ENCODE results near the gene SPTLC1.
A peak's percentile ranks its signal among the peaks of the same experiment; 100 is the strongest.
"Not testable (repeated sequence)": the region's sequence is repeated elsewhere in the genome, so short reads cannot be mapped to it uniquely, and the experiment has no call there.

Gene SPTLC1

DNA sequence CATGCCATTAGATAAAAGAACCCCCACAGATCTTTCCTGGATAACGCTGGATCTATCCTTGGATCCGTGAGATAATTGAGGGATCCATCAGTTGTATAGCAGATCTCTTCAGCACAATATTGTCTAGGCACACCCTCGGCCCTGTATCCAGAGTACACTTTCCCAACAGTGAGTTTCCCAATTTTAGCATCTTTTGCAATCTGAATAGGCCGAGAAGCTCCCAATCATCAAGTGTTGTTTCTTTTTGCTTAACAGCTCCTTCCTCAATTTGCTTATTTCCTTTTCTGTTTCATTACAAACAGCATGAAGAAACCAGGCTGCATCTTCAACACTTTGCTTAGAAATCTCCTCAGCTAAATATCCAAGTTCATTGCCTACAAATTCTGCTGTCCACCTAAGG lies 4.4 kb upstream of the SPTLC1 start:
- TF ChIP-seq, protein P1, sequence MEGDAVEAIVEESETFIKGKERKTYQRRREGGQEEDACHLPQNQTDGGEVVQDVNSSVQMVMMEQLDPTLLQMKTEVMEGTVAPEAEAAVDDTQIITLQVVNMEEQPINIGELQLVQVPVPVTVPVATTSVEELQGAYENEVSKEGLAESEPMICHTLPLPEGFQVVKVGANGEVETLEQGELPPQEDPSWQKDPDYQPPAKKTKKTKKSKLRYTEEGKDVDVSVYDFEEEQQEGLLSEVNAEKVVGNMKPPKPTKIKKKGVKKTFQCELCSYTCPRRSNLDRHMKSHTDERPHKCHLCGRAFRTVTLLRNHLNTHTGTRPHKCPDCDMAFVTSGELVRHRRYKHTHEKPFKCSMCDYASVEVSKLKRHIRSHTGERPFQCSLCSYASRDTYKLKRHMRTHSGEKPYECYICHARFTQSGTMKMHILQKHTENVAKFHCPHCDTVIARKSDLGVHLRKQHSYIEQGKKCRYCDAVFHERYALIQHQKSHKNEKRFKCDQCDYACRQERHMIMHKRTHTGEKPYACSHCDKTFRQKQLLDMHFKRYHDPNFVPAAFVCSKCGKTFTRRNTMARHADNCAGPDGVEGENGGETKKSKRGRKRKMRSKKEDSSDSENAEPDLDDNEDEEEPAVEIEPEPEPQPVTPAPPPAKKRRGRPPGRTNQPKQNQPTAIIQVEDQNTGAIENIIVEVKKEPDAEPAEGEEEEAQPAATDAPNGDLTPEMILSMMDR (conservative IDR thresholded peaks at IDR 0.05; ENCODE audit: low read depth) = no peak
- no peak for DNase-seq (ENCODE audit: low spot score)
- CTCF ChIA-PET = interaction anchor here (0.6 to 1.1 kb wide), 3 partner anchors 18 to 20 kb away, joined by 3 to 4 read pairs (median 3); no protein-coding TSS in a partner anchor
- no peak overlapping the region for H3K27ac ChIP-seq
- POLR2A ChIA-PET (ENCODE audit: low non-redundant PET) = interaction anchor here (0.5 kb wide), 1 partner anchor 447 kb away, joined by 3 read pairs; no protein-coding TSS in a partner anchor

- DNase-seq (ENCODE audit: low spot score) = no peak
- CTCF ChIA-PET = interaction anchor here (0.7 kb wide), 1 partner anchor 60 kb away, joined by 4 read pairs; no protein-coding TSS in a partner anchor
- H3K27ac ChIP-seq = no peak overlapping the region
- TF ChIP-seq, protein P1 (conservative IDR thresholded peaks at IDR 0.05; ENCODE audit: low read depth) = no peak
- POLR2A ChIA-PET (ENCODE audit: low non-redundant PET) = no interaction called here
These were observed 7.1 kb downstream of the SPTLC1 start for GRCh38 chr9:92108122-92108521.

- DNase-seq (ENCODE audit: low spot score); POLR2A ChIA-PET (ENCODE audit: low non-redundant PET); H3K27ac ChIP-seq: not testable (repeated sequence)
- CTCF ChIA-PET = interaction anchor here (0.7 kb wide), 1 partner anchor 1739 kb away, joined by 3 read pairs; no protein-coding TSS in a partner anchor
These were observed 9.6 kb downstream of the SPTLC1 start for GRCh38 chr9:92105446-92106225.

DNA sequence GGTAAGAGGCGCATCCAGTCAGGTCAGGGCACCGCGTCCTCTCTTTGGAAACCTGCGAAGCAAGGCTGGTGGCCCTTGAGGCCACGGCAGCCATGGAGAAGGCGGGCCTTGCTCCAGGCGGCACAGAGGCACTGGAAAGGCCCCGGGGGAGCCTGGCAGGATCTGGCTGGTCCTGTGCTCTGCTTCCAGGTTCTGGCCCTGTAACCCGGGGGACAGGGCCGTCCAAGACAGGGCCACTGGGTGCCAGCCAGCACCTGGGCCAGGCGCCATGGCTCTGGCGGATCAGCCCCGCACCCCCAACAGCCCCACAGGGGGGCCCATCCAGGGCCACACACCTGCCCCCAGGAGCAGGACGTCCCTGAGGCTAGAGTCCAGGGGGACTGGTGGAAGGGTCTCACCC lies 11.6 kb downstream of the SPTLC1 start:
- DNase-seq (ENCODE audit: low spot score); POLR2A ChIA-PET (ENCODE audit: low non-redundant PET); CTCF ChIA-PET: not testable (repeated sequence)
- 0 out of 2 replicates have a peak overlapping the region, but pooled peaks have one; percentile 5 for H3K27ac ChIP-seq

DNA sequence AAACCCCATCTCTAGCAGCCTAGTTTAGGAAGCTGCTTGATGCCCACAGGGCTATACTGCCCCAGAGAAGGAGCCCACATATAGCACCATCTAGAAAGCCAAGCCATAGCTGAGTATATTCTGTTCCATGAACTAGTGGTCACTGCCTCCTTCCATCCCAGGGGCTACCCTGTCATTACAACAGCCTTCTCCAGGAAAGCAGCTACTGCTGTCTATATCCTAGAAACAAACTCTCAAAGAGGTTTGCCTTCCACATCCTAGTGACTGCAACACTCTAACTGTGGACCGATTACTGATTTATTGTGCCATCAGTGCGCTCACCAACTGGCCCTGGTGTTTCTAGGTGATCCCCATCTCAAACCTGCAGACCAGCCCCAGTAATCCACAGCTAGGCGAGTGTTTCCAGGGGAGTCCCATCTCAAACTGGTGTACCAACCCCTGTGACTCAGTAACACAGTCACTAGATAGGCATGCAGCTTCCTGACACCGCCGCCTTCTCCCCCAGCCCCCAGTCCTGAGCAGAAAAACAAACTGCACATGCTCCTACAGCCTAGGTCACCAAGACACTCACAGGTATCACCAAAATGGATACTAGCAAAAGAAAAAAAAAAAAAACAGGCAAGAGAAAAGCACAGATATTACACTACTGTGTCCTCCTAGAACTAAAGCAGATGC lies 14.8 kb downstream of the SPTLC1 start:
- CTCF ChIA-PET = interaction anchor here (0.6 kb wide), 2 partner anchors 24 to 177 kb away, joined by 3 to 4 read pairs; no protein-coding TSS in a partner anchor
- DNase-seq (ENCODE audit: low spot score) = peak; percentile 95
- POLR2A ChIA-PET (ENCODE audit: low non-redundant PET) = interaction anchor here (1.0 kb wide), 1 partner anchor 15 kb away, joined by 8 read pairs; the partner anchor contains the start of gene SPTLC1
- TF ChIP-seq, protein P1 (conservative IDR thresholded peaks at IDR 0.05; ENCODE audit: low read depth) = no peak
- H3K27ac ChIP-seq = peak overlapping the region; percentile 83

DNA sequence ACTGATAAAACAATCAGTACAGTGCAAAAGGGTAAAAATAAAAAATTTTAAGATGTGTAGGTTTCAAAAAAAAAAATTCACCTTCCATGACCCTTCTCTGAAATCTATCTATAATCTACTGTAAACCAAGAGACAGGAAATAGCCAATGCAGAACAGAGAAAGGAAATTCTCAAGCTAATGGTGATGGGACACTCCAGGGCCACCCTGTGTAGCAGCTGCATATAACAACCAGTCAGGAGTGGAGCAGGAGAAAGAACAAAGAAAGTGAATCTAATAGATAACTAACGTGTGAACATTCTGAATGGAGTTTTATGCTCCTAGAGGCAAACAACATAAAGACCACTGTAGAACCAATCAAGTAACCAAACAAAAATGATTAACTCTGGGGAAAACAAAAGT lies 16.6 kb downstream of the SPTLC1 start:
- POLR2A ChIA-PET (ENCODE audit: low non-redundant PET) = interaction anchor here (1.5 kb wide), 1 partner anchor 16 kb away, joined by 4 read pairs; no protein-coding TSS in a partner anchor
- H3K27ac ChIP-seq = peak overlapping the region; percentile 83

DNA sequence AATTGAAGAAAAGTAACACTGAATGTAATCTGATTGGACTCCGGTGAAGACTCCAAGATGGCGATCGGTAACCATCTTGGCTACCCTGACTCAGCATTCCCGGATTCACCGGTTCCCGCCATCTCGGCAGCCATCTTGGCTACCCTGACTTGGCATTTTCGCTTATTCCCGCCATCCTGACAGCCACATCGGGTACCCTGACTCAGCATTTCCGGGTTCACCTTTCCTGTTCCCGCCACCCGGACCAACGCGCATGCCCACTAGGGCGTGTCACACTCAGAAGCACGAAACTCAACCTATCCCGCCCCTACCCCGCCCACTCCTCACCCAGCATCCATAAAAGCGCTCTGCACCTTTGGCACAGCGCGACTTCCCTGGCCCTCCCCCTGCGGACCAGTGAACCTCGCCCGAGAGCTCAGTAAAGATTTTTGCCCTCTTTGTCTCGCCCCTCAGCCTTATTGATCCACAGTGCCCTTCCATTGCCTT lies 17.2 kb downstream of the SPTLC1 start:
- TF ChIP-seq, protein P1 (conservative IDR thresholded peaks at IDR 0.05; ENCODE audit: low read depth) = no peak
- CTCF ChIA-PET = no interaction called here
- H3K27ac ChIP-seq = peak overlapping the region; percentile 75
- POLR2A ChIA-PET (ENCODE audit: low non-redundant PET) = interaction anchor here (1.5 kb wide), 1 partner anchor 17 kb away, joined by 4 read pairs; no protein-coding TSS in a partner anchor
- DNase-seq (ENCODE audit: low spot score) = peak; percentile 77

More for the DNA sequence above, 16.6 kb downstream of the SPTLC1 start:
- CTCF ChIA-PET = no interaction called here
- DNase-seq (ENCODE audit: low spot score) = no peak
- TF ChIP-seq, protein P1 (conservative IDR thresholded peaks at IDR 0.05; ENCODE audit: low read depth) = no peak
